Testis (tissue), 3 donors: Measurements from ENCODE around the gene PCGF1. TPM values are rescaled to one million over a fixed set of nuclear protein-coding genes. Genes with fewer than 3 reads are reported as not detected.

Experiments
- DNase-seq: peaks from one replicate; pipeline ENCODE4 v3.0.0-alpha.2; 2019
- H3K27ac ChIP-seq, 2 donors: fragments of 200-600 bp; sonication (generic); one replicate each; pipeline ENCODE4 v1.5.1; 2019
- H3K27me3 ChIP-seq: fragments of 200-600 bp; sonication (generic); one replicate; pipeline ENCODE4 v1.5.1; 2019
- H3K36me3 ChIP-seq: fragments of 200-600 bp; sonication (generic); one replicate; pipeline ENCODE4 v1.5.1; 2017; ENCODE audit warnings: low read depth; ENCODE audit errors: missing control alignments
- H3K4me1 ChIP-seq: fragments of 200-600 bp; sonication (generic); one replicate; pipeline ENCODE4 v1.5.1; 2019
- H3K4me3 ChIP-seq, 2 donors: fragments of 200-600 bp; sonication (generic); one replicate each; pipeline ENCODE4 v1.5.1; 2017 to 2019
- H3K9me3 ChIP-seq: fragments of 200-600 bp; sonication (generic); one replicate; pipeline ENCODE4 v1.5.1; 2017
- POLR2A ChIP-seq: fragments of 450-650 bp; IDR thresholded peaks from one replicate; pipeline ENCODE4 v1.6.1; 2017; ENCODE audit warnings: antibody characterized with exemption, mild to moderate bottlenecking, moderate library complexity
- WGBS, 2 donors: methylation state at CpG; one replicate each; pipeline ENCODE4 v1.1.5; 2018; 5-methylcytosine and 5-hydroxymethylcytosine counted together
- intact Hi-C: fragments of 100-400 bp; cut with DNase I; formaldehyde crosslinking; loops from one replicate; pipeline ENCODE4 v1.15.1; 2023; ENCODE audit warnings: low total_unique reads
- polyA plus RNA-seq: library from polyadenylated mRNA; stranded (reverse); fragments of 350-450 nt; fragmentation: Illumina TruSeq; extraction: RNeasy Lipid Tissue Mini Kit (QIAGEN cat#74804); gene quantifications from one replicate; pipeline ENCODE4 v1.2.3, GENCODE V29; 2014; ENCODE audit warnings: low read depth, low replicate concordance; ENCODE audit not compliant: insufficient read depth
- total RNA-seq, 2 donors: library from RNA; depleted of rRNA; stranded (reverse); fragments of >200 nt; gene quantifications; one replicate each; pipeline ENCODE4 v1.2.3, GENCODE V29; 2016
- TF ChIP-seq, protein P1 (sequence below), 3 experiments: fragments of 450-650 bp in 2 of 3; fragments of 200-600 bp in 1 of 3; sonication (generic) in 1 of 3; IDR thresholded peaks; one replicate each; pipeline ENCODE4 v1.5.1; 2016 to 2019; ENCODE audit warnings: antibody characterized with exemption in 3 of 3, mild to moderate bottlenecking in 2 of 3, moderate library complexity in 1 of 3

PCGF1 gene
- total and polyA plus RNA-seq, 3 donors from 2014 or later = 17.0 to 25.3 (median 20.1) TPM

DNA sequence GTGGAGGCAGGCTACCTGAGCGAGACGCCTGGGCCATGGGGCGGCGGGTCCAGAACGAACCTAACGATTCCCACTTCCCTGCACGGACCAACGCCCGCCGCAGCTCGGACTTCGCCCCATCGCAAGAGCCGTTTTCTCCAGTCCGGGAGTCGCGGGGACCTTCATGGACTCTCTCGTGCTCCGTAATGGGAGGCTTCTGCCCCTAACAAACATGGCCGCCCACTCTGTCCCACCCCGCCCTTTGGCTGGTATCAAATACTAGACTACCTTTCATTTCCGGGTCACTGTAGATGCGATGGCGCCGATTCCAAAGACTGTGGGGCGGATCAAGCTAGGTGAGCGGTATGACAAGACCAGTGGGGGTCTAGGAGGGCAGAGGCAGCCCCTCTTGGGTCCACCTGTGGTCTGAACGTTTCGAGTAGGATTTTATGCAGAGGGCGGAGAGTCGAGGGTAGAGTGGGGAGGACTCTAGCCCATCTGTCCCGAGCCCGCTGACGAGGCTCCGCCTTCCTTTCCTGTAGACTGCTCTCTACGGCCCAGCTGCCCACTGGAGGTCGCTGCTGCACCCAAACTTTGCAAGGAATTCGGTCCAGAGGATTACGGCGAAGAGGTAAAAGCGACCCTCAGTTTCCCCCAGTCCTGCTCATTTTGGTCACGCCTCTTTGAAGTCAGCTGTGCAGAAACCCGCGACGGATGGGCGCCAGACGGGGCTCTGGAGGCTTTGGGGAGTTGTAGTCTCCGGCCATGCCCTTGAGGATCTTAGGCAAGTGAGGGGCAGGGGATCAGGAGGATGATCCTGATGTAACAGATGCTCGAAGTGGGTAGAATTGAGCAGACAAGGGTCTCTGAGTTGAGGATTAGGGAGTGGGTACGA lies 24.5 kb downstream of the PCGF1 start, which contains the start of the genes CCDC142 and TTC31:
CCDC142 (minus strand) TSS at position 198 of the 874 bp plus-strand sequence; CDS start at position 37, 161 bp downstream.
TTC31 (plus strand) TSS at position 281 of the 874 bp plus-strand sequence; CDS start at position 296, 15 bp downstream.
- peak; percentile 98 for DNase-seq
- Histone ChIP-seq H3K4me3 (peak within 1 kb of the TSS; percentile 87 to 90), H3K4me1 (peaks cover 20% of the 10 kb centered on the region), H3K27ac (peak within 1 kb of the TSS; percentile 85 to 93), H3K27me3 (no peaks in the 10 kb centered on the region), H3K9me3 (no peaks in the 10 kb centered on the region), H3K36me3 (no peaks in the 10 kb centered on the region)
- TF ChIP-seq, protein P1, sequence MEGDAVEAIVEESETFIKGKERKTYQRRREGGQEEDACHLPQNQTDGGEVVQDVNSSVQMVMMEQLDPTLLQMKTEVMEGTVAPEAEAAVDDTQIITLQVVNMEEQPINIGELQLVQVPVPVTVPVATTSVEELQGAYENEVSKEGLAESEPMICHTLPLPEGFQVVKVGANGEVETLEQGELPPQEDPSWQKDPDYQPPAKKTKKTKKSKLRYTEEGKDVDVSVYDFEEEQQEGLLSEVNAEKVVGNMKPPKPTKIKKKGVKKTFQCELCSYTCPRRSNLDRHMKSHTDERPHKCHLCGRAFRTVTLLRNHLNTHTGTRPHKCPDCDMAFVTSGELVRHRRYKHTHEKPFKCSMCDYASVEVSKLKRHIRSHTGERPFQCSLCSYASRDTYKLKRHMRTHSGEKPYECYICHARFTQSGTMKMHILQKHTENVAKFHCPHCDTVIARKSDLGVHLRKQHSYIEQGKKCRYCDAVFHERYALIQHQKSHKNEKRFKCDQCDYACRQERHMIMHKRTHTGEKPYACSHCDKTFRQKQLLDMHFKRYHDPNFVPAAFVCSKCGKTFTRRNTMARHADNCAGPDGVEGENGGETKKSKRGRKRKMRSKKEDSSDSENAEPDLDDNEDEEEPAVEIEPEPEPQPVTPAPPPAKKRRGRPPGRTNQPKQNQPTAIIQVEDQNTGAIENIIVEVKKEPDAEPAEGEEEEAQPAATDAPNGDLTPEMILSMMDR (IDR thresholded peaks at IDR 0.05) = peak; percentile 69 to 88 (median 71)
- TF ChIP-seq POLR2A = no peak
- intact Hi-C loops = loop anchor here (10.0 kb wide), 1 partner anchor 102 kb away; no protein-coding TSS in a partner anchor
- 0% methylated on average over 45 to 50 of the region's 50 CpGs for WGBS, 2 donors

DNA sequence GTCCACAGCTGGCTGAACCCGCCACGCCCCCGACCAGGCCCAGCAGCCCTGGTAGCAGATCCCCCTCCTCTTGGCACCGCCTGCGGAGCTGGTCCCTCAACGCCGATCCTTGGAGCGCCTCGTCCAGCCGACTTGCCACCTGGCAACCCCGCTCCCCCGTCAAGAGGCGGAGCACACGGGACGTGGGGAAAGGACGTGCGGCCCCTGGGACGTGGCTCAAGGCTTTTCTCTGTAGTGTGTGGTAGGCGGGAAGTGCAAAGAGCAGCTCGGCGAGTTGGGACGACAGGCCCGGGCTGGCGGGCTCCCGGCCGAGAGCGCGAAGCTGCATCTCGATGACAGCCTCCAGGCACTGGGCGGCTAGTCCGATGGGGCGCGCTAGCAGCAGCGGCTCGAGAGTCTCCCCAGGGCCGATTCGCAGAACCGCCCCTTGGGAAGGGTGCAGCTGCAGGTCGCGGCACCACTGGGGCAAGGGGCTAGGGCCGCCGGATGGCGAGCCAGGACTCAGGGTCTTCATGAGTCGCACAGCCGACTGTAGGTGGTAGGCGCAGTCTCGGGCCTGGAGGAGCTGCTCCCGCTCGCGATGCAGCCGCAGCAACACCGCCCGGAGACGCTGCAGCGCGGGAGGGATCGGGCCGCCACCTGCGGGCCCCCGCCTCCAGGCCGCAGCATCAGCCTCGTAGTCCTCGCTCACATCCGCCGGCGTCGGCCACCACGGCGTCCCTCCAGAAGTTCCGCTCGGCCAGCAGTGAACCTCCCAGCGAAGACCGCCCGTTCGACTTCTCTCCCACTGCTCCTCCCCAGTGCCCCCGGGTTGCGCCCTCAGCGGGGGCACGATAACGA lies 25.3 kb downstream of the PCGF1 start:
- Histone ChIP-seq H3K36me3 (no peaks in the 10 kb centered on the region), H3K27me3 (no peaks in the 10 kb centered on the region), H3K4me3 (peak overlapping the region; percentile 87 to 90), H3K9me3 (no peaks in the 10 kb centered on the region), H3K4me1 (peaks cover 20% of the 10 kb centered on the region), H3K27ac (peak overlapping the region; percentile 85 to 93)
- TF ChIP-seq, protein P1 (IDR thresholded peaks at IDR 0.05) = no peak
- no peak for TF ChIP-seq POLR2A
- DNase-seq = peak; percentile 36
- WGBS, 2 donors = 1 to 2% methylated on average over 24 to 75 of the region's 80 CpGs
- intact Hi-C loops = loop anchor here (10.0 kb wide), 1 partner anchor 103 kb away; no protein-coding TSS in a partner anchor

DNA sequence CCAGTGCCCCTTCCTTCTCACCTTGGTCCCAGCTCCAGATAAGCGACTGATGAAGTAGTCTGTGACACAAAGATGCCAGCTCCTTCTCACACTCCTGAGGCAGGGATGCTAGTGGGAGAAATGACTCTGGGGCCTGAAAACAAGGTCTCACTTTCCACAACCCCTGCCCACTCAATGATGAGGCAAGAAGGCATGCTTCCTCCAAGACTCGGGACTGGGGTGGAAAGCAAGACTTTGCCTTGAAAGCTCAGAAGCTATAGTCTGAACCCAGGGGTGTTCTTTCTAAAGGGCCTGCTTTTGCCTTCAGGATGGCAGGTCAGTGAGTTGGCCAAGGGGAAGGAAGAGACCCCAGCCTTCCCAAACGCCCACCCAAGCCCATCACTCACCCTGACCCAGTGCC lies 26.1 kb downstream of the PCGF1 start:
- no peak overlapping the region for H3K27ac ChIP-seq
- TF ChIP-seq, protein P1 (IDR thresholded peaks at IDR 0.05) = no peak
- no peak for TF ChIP-seq POLR2A
- H3K27me3 ChIP-seq = no peaks in the 10 kb centered on the region
- intact Hi-C loops = loop anchor here (10.0 kb wide), 1 partner anchor 103 kb away; no protein-coding TSS in a partner anchor
- H3K4me3 ChIP-seq = peak overlapping the region; percentile 87 to 90
- no peaks in the 10 kb centered on the region for H3K36me3 ChIP-seq
- peaks cover 20% of the 10 kb centered on the region for H3K4me1 ChIP-seq
- WGBS, 2 donors = 19 to 40% methylated on average over 3 of the region's 3 CpGs
- no peaks in the 10 kb centered on the region for H3K9me3 ChIP-seq
- DNase-seq = no peak

DNA sequence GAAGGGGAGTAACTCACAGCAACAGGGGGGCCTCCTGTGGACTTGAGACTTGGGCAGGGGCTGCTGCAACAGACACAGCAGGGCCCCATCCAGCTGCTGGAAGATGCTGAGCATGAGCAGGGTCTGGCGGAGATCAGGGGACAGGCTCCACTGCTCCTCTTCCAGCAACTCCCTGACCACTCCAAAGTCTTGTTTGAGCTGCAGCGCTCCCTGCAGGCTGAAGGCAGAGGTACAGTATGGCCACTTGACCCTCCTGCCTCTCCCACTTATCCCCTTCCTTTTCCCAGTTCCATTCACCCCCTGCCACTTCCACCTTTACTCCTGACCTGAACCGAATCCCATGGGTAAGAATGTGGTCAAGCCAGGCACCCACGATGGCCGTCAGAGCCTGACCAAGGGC lies 32.6 kb downstream of the PCGF1 start:
- no peaks in the 10 kb centered on the region for H3K36me3 ChIP-seq
- H3K4me3 ChIP-seq = no peak overlapping the region
- 73 to 86% methylated on average over 4 to 5 of the region's 5 CpGs for WGBS, 2 donors
- intact Hi-C loops = no loop called here
- no peak overlapping the region for H3K27ac ChIP-seq
- no peak for DNase-seq
- TF ChIP-seq, protein P1 (IDR thresholded peaks at IDR 0.05) = no peak
- TF ChIP-seq POLR2A = no peak
- no peaks in the 10 kb centered on the region for H3K27me3 ChIP-seq
- peaks cover 12% of the 10 kb centered on the region for H3K4me1 ChIP-seq
- no peaks in the 10 kb centered on the region for H3K9me3 ChIP-seq
